Tibial nerve (tissue), 4 donors: ENCODE data around the gene PLXNA4. TPM values are rescaled to one million over a fixed set of nuclear protein-coding genes. Genes with fewer than 3 reads are reported as not detected.

Experiments
- DNase-seq, 2 donors: peaks; one replicate each; pipeline ENCODE4 v3.0.0-alpha.2; 2019; ENCODE audit warnings: low spot score in 2 of 2
- H3K27ac ChIP-seq, 4 donors: fragments of 200-600 bp; sonication (generic) in 3 of 4; one replicate each; pipeline ENCODE4 v1.5.1; 2017 to 2019; ENCODE audit warnings: mild to moderate bottlenecking in 1 of 4
- H3K27me3 ChIP-seq, 2 donors: fragments of 200-600 bp; sonication (generic) in 1 of 2; one replicate each; pipeline versions ENCODE4 v1.5.1 to v1.6.0; 2017 to 2019
- H3K36me3 ChIP-seq, 3 donors: fragments of 200-600 bp; sonication (generic); one replicate each; pipeline ENCODE4 v1.5.1; 2018 to 2019
- H3K4me1 ChIP-seq, 4 donors: fragments of 200-600 bp; sonication (generic) in 3 of 4; one replicate each; pipeline ENCODE4 v1.5.1; 2017 to 2019
- H3K4me3 ChIP-seq, 4 donors: fragments of 200-600 bp; sonication (generic) in 3 of 4; one replicate each; pipeline ENCODE4 v1.5.1; 2017 to 2019; ENCODE audit warnings: mild to moderate bottlenecking in 1 of 4, moderate library complexity in 1 of 4
- H3K9me3 ChIP-seq, 4 donors: fragments of 200-600 bp; sonication (generic) in 3 of 4; one replicate each; pipeline ENCODE4 v1.5.1; 2017 to 2019
- CTCF ChIP-seq, 5 experiments: fragments of 200-600 bp in 3 of 5; fragments of 450-650 bp in 2 of 5; sonication (generic) in 3 of 5; IDR thresholded peaks; one replicate each; pipeline ENCODE4 v1.5.1; 2016 to 2019; ENCODE audit warnings: antibody characterized with exemption in 5 of 5, mild to moderate bottlenecking in 3 of 5, moderate library complexity in 2 of 5
- EP300 ChIP-seq, 2 donors: sonication (generic); formaldehyde crosslinking; IDR thresholded peaks; one replicate each; pipeline ENCODE4 v1.6.1; 2017; ENCODE audit warnings: antibody characterized with exemption in 2 of 2, mild to moderate bottlenecking in 1 of 2
- POLR2A ChIP-seq, 2 donors: fragments of 450-650 bp; IDR thresholded peaks; one replicate each; pipeline ENCODE4 v1.6.1; 2017; ENCODE audit warnings: antibody characterized with exemption in 2 of 2, mild to moderate bottlenecking in 2 of 2, moderate library complexity in 2 of 2
- WGBS, 2 donors: methylation state at CpG; one replicate each; pipeline ENCODE4 v1.1.5; 2018; 5-methylcytosine and 5-hydroxymethylcytosine counted together
- total RNA-seq, 4 donors: library from RNA; depleted of rRNA; stranded (reverse); fragments of >200 nt; gene quantifications; one replicate each; pipeline ENCODE4 v1.1.0, GENCODE V29; 2016

Gene PLXNA4
- total RNA-seq, 4 donors from 2014 or later: 12.6 to 32.4 (median 13.7) TPM

GRCh38 chr7:132406039-132406438, 170.2 kb downstream of the PLXNA4 start:
- no peak for DNase-seq
- no peak for TF ChIP-seq POLR2A (IDR thresholded peaks at IDR 0.05)
- no peak for TF ChIP-seq CTCF (IDR thresholded peaks at IDR 0.05)
- TF ChIP-seq EP300 (IDR thresholded peaks at IDR 0.05): no peak
- Histone ChIP-seq H3K4me1 (peaks cover 0 to 21% (median 0%) of the 10 kb centered on the region in 4 donors), H3K4me3 (no peak overlapping the region), H3K36me3 (no peaks in the 10 kb centered on the region), H3K9me3 (no peaks in the 10 kb centered on the region), H3K27ac (no peak overlapping the region), H3K27me3 (no peaks in the 10 kb centered on the region)
- 80 to 86% methylated on average over 4 of the region's 4 CpGs for WGBS, 2 donors

- TF ChIP-seq POLR2A (IDR thresholded peaks at IDR 0.05): no peak
- TF ChIP-seq EP300 (IDR thresholded peaks at IDR 0.05): no peak
- no peak for TF ChIP-seq CTCF (IDR thresholded peaks at IDR 0.05)
- Histone ChIP-seq H3K4me1 (peaks cover 0 to 23% (median 0%) of the 10 kb centered on the region in 4 donors), H3K9me3 (no peaks in the 10 kb centered on the region), H3K36me3 (no peaks in the 10 kb centered on the region), H3K27me3 (no peaks in the 10 kb centered on the region), H3K27ac (no peak overlapping the region), H3K4me3 (no peak overlapping the region)
- WGBS, 2 donors: 83 to 95% methylated on average over 3 of the region's 3 CpGs
- DNase-seq: no peak
Measured at GRCh38 chr7:132404261-132404660, 172.0 kb downstream of the PLXNA4 start.

- no peak for DNase-seq
- H3K4me3 ChIP-seq: no peak overlapping the region
- TF ChIP-seq CTCF (IDR thresholded peaks at IDR 0.05) (no peak), POLR2A (IDR thresholded peaks at IDR 0.05) (no peak)
- no peak overlapping the region for H3K27ac ChIP-seq
- no peaks in the 10 kb centered on the region for H3K27me3 ChIP-seq
- H3K9me3 ChIP-seq: no peaks in the 10 kb centered on the region
- WGBS, 2 donors: 60% methylated on average over 11 of the region's 11 CpGs
- no peaks in the 10 kb centered on the region for H3K36me3 ChIP-seq
- peaks cover 0 to 23% (median 0%) of the 10 kb centered on the region in 4 donors for H3K4me1 ChIP-seq
Measured at GRCh38 chr7:132403465-132404110, 172.7 kb downstream of the PLXNA4 start.

- H3K4me3 ChIP-seq: no peak overlapping the region
- H3K27me3 ChIP-seq: no peaks in the 10 kb centered on the region
- H3K4me1 ChIP-seq: peaks cover 0 to 23% (median 0%) of the 10 kb centered on the region in 4 donors
- WGBS, 2 donors: 58 to 60% methylated on average over 8 of the region's 8 CpGs
- DNase-seq: peak in 1 of 2 donors; percentile 16
- TF ChIP-seq CTCF (IDR thresholded peaks at IDR 0.05) (no peak), EP300 (IDR thresholded peaks at IDR 0.05) (peak in 1 of 2 donors; percentile 38)
- no peaks in the 10 kb centered on the region for H3K9me3 ChIP-seq
- no peak overlapping the region for H3K27ac ChIP-seq
- H3K36me3 ChIP-seq: no peaks in the 10 kb centered on the region
Measured at GRCh38 chr7:132402751-132403245, 173.5 kb downstream of the PLXNA4 start.

GRCh38 chr7:132402096-132402495, 174.2 kb downstream of the PLXNA4 start:
- WGBS, 2 donors: 83 to 92% methylated on average over 5 of the region's 5 CpGs
- H3K27ac ChIP-seq: no peak overlapping the region
- H3K4me1 ChIP-seq: peaks cover 0 to 23% (median 0%) of the 10 kb centered on the region in 4 donors
- TF ChIP-seq POLR2A (IDR thresholded peaks at IDR 0.05) (no peak), CTCF (IDR thresholded peaks at IDR 0.05) (no peak), EP300 (IDR thresholded peaks at IDR 0.05) (no peak)
- DNase-seq: no peak
- H3K27me3 ChIP-seq: no peaks in the 10 kb centered on the region
- no peak overlapping the region for H3K4me3 ChIP-seq
- H3K36me3 ChIP-seq: no peaks in the 10 kb centered on the region
- H3K9me3 ChIP-seq: no peaks in the 10 kb centered on the region
